ENCODE measurements around the gene CORIN.
"Not testable (repeated sequence)": the region's sequence is repeated elsewhere in the genome, so short reads cannot be mapped to it uniquely, and the experiment has no call there.

The CORIN gene

DNA sequence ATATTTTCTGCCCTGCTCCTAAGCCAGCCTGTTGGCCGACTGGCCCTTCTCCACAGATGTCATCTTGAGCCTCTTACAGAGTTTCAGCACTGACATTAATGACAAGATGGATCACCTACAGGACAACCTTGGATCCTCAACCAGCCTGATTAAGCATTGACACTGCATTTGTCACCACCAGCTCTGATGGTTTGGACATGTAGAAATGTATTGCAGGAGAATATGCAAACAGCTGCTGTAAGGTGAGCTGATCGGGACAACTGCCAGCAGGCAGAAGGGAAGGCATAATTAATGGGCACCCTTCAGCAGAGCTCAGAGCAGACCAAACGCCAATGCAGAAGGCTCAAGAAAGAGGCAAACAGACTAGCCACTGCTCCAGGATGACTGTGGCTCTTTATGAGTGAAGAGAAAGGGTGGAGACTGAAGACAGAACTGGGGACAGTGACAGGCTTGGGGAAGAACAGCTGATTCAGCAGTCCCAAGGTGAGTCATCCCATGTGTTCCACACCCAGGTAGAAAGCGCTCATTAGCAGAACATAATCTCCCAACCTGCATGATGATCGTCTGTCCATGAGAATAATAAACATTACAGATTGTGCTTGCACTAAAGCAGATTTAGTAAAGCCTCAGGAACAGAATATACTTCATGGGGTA, 6.7 kb downstream of the CORIN start:
- no peak for FAIRE-seq

DNA sequence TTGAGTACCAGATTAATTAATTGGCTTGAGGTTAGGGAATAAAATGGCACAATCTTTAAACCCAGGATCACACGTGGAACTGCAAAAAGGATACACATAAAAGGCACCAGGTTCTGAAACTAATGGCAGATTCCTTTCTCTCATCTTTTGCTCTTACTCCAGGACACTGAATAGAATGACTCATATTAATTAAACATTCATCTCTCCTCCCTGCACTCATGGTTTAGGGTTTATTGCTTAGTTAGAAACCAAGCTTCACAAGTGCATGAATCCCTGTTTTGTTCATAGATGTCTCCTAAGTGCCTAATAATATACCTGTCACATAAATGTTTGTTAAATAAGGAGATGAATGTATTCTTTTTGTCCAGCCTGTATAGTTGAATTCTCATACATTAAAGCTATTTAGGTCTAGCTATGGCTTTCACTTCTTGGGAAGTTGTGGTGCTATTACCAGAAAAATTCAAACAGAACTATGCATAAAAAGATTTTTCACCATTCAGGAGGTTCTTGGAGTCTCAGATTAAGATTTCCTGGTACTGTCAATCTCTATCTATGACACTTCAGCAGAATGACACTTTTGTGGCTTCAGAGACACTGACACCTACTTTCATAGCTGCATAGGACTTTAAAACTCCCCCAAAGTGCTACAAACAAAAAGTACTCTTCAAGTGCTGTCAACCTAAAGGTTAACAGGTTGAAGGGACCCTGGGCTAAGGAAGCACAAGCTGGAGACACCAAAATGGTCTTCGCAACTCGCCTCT, 7.4 kb downstream of the CORIN start:
- no peak for FAIRE-seq

DNA sequence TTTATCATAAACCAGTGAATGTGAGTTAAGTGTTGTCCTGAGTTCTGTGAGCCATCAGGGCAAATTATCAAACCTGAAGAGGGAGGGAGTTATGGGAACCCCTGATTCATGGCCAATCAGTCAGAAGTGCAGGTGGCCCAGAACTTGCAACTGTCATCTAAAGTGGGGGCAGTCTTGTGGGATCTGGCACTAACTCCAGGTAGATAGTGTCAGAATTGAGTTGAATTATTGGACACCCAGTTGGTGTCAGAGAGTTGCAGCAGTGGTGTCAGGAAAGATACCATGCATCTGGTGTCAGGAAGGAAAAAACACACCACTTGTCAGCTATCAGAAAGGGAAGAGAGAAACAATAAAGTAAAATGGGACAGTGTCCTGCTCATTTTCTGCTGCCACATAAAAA, 8.4 kb downstream of the CORIN start:
- no peak for FAIRE-seq

DNA sequence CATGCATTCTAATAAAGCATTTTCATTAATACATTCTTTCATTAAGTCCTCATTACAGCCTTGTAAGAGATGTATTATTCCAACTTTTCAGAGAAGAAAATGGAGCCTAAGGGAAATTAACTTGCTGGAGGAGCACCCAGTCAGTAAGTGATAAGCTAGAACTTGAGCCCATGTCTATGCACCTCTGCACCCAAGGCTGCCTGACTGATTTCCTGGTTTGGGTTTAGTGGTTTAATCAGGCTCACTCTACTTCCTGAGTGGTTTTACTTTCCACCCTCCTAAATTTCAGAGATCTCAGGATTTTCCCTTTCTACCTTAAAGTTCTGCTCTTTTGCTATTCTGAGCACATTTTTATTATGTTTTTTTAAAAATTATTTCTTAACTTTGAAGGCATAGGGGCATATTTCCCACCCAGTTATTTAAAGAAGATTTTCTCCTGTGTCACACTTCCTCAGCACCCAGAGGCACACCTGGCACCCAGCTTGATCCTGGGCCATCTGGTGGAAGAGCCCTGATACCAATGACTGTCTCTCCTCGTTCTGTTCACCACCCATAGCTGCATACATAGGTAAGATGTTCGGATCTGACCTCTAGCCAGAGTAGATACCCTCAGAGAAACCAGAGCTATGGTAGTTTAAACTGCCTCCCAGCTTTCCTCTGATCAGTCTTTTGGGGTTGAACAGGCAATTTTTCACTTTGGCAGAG, 10.4 kb downstream of the CORIN start:
- FAIRE-seq = no peak

DNA sequence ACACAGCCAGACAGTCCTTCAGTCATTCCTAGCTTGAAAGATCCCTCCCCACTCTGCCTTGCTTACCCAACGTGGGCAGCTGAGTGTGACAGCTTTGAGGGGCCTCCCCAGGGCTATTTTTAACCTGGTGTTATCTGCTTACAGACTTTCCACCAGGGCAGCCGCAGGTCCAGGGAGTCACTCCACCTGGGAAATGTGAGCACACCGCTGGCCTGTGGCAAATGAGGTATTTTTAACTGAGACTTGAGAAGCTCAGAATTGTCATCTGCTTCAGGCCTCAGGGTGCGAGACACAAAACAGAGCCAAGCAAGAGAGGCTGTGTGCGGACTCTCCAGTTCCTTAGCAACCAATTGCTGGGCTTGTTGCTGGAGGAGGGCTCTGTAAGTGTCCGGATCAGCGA, 13.0 kb downstream of the CORIN start:
- FAIRE-seq = no peak

DNA sequence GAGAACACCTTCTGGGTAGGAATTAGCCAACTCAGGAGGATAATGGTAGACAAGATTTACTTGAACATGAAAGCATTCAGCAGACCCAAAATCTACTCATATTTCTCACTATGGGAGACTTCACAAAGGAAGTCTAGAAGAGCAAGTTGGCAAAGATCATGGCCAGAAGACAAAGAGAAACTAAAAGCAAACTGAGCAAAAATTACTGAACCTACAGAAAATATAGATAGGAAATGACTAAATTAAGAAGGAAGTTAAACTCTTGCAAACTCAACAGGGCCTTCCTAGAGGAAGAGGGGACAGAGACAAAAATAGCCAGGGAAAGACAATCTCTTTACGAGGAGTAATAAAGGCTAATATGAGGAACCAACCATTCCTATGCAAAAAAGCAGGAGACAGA, 18.7 kb downstream of the CORIN start:
- FAIRE-seq = no peak

- no peak for FAIRE-seq
Observed at GRCh38 chr4:47817275-47817674, 20.6 kb downstream of the CORIN start.

DNA sequence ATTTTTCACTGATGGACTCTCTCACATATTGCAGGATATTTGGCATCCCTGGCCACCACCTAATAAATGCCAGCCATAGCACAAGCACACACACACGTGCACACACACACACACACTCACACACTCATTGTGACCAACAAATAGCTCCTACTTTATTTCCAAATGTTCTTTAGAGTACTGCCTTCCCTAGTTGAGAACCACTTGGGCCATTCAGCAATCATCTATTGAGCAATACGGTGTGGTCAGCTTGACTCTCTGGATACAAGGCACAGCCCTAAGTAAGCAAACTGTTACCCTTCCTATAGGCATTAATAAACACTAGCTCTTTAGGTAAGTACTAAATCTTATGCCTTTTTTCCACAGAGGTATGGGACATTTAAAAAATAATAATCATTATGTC, 21.1 kb downstream of the CORIN start:
- no peak for FAIRE-seq

DNA sequence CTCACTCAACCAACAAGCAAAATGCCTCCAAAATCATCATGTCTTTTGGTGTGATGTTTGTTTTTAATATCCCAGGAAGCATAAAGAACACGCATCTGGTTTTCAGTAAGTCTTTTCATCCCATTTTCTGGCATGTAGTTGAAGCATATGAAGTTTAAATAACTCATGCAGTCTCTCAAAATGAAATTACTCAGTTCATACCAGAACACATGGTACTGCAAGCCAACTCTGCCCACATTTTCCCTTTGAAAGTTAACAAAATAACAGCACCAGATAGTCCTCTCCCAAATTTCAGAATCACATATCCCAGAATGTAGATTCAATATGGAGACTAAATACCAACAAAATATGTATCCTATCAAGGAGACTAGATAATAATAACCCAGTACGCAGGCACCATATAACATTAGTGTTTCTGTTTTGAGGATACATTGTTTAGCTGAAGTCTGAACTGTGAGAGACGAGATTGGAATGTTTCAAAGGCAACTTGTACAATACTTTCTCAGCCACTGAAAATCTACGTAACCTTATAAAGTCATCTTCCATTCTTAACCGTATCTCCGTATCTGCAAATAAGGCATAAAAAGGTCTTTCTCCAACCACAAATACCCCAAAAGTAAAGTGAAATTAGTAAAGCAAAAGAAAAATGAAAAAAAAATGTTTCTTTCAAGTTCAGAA, 23.1 kb downstream of the CORIN start:
- no peak for FAIRE-seq

GRCh38 chr4:47809654-47810203, 28.1 kb downstream of the CORIN start:
- FAIRE-seq = no peak

GRCh38 chr4:47804598-47804997, 33.3 kb downstream of the CORIN start:
- FAIRE-seq = no peak

- FAIRE-seq = no peak
Observed at GRCh38 chr4:47801481-47802002, 36.3 kb downstream of the CORIN start.

DNA sequence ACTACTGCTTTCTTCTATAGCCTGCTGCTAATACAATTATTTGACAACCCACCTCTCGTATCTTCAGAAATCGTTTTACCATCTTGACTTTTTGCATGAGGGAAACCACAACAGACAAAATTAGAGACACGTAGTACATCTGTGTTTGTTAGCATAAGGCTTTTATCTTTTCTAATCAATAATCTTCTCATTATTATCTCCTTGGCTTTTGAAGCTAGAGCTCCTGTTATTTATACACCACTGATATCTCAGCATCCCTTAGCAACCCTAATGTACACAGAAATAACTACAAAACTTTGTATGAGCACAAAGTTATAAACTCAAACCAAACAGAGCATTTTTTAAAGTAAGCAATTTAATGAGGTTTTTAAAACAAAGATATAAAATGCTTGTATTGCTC, 39.7 kb downstream of the CORIN start:
- no peak for FAIRE-seq

- FAIRE-seq = no peak
Observed at GRCh38 chr4:47791965-47792364, 45.9 kb downstream of the CORIN start.

- no peak for FAIRE-seq
Observed at GRCh38 chr4:47790105-47790504, 47.8 kb downstream of the CORIN start.

- no peak for FAIRE-seq
Observed at GRCh38 chr4:47788126-47788525, 49.7 kb downstream of the CORIN start.

- FAIRE-seq = no peak
Observed at GRCh38 chr4:47786958-47787370, 50.9 kb downstream of the CORIN start.

DNA sequence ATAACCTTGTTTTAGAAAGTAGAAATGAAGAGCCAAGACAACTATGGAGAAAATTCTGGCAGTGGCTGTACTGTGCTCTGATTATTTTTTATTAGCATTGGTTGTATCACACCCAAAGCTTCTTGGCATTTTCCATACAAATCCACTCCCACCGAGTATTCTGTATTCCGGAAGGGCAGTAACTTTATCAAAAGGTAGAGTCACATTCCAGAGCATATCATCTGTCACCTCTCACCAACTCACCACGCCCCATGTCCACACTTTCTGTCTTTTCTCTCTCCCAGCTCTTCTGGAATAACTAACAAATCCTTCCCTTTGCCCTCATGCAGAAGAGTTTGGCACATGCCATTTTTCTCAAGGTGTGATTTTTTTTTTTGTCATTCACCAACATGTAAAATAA, 52.7 kb downstream of the CORIN start:
- no peak for FAIRE-seq

DNA sequence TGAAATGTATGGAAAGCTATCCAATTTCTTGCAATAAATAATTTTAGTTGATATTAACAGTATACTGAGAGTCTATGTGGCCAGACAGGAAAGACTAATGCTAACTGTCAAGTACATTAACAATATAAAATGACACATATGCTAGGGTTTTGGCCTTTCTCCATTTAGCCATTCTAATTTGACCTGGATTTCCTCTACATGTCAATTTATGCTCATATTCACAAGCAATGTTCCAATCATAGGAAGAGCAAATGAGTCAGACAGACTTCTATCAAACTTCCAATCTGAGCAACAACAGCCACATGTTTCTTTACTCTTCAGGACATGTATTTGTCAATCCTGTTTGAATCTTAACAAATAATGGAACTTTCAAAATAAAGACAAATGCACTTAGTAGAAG, 53.6 kb downstream of the CORIN start:
- FAIRE-seq = no peak

DNA sequence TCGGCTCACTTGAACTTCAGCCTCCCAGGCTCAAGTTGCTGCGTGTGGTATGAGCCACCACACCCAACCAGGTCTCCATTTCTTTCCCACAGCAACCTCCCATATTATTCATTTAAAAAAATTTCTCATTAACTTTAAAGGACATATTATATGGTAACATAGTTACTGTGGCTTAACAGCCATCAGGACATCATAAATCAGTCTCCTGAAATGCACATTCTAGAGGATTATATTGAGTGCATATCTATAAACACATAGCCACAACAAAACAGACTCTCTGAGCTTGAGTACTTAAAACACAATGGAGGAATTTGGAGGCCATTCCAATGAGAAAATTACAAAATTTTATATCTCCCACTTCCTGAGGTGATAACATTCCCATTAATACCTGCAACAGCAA, 61.5 kb downstream of the CORIN start:
- no peak for FAIRE-seq

DNA sequence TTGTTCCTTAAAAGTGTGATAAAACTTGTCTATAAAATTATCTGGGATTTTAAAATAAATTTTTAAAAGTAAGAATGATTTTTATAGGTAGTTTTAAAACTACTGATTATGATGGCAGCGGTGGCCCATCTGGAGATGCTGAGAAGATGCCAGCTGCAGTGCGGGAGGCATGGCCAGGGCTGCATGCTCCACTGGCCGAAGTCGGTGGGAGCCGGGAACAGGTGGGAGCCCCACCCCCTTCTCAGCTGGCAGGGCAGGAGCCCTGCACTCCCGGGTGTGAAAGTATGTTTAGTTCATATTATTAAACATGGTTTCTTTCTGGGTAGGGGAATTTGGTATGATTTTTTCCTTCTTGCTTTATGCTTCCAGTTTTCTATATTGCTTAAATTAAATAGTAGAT, 63.8 kb downstream of the CORIN start:
- FAIRE-seq = no peak

GRCh38 chr4:47771020-47771419, 66.8 kb downstream of the CORIN start:
- FAIRE-seq = no peak

GRCh38 chr4:47767956-47768355, 69.9 kb downstream of the CORIN start:
- FAIRE-seq = not testable (repeated sequence)

Data from A204.1 (cell line).